Measurements from ENCODE around the gene PRR12. TPM values are rescaled to one million over a fixed set of nuclear protein-coding genes. Genes with fewer than 3 reads are reported as not detected.

The PRR12 gene
- total and polyA plus RNA-seq, 2 donors (not counting 1 experiment from before 2014, with no cell fraction given): 0.40 to 2.1 TPM

DNA sequence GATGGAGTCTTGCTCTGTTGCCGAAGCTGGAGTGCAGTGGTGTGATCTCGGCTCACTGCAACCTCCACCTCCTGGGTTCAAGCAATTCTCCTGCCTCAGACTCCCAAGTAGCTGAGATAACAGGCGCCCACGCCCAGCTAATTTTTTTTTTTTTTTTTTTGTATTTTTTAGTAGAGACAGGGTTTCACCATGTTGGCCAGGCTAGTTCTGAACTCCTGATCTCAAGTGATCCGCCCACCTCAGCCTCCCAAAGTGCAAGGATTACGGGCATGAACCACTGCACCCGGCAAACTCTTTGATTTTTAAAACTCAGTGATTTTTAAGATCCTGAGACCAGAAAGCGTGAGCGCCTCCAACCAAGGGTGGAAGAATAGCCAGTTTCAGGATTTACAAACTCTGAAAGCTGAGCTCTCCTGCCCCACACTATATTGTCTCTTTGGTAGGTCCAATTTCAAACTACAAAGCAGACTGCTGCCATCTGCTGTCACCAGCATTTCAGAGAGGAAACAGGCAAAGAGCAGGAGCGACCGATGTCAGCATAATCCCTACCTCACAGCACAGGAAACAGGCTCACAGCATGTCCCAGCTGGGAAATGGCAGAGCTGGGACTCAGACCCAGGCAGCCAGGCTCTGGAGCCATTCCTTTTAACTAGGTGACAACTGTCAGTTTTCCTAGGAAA is 19.8 kb upstream of the PRR12 start:
- Histone ChIP-seq H2AFZ (ENCODE audit: low read length) (no peak overlapping the region), H3K9ac (ENCODE audit: insufficient read depth, low read length) (no peak overlapping the region), H3K79me2 (ENCODE audit: control insufficient read depth, insufficient read depth, low read length) (peaks cover 17% of the 10 kb centered on the region), H3K27ac (ENCODE audit: insufficient read depth, low read length) (no peak overlapping the region), H3K9me3 (ENCODE audit: control insufficient read depth, insufficient read depth, low read depth, low read length) (no peaks in the 10 kb centered on the region), H3K36me3 (ENCODE audit: control insufficient read depth, insufficient read depth, low read length) (peaks cover 5% of the 10 kb centered on the region), H3K4me2 (ENCODE audit: extremely low read depth, insufficient read depth, low read length) (no peak overlapping the region), H4K20me1 (ENCODE audit: control insufficient read depth, extremely low read depth, insufficient read depth, low read length) (no peaks in the 10 kb centered on the region), H3K4me1 (ENCODE audit: control insufficient read depth, extremely low read depth, insufficient read depth, low read length) (no peaks in the 10 kb centered on the region), H3K4me3 (replicated peaks in 1 of 4; ENCODE audit: control extremely low read depth in 1 of 4, insufficient read depth in 1 of 4, low read depth in 3 of 4, low read length in 4 of 4) (no peak overlapping the region), H3K27me3 (ENCODE audit: control insufficient read depth, insufficient read depth, low read length) (no peaks in the 10 kb centered on the region)
- no peak for DNase-seq (ENCODE audit: low read depth in 2 of 2)
- TF ChIP-seq EZH2 (IDR thresholded peaks at IDR 0.05; ENCODE audit: low read length, missing control alignments): no peak
- TF ChIP-seq, protein P1, sequence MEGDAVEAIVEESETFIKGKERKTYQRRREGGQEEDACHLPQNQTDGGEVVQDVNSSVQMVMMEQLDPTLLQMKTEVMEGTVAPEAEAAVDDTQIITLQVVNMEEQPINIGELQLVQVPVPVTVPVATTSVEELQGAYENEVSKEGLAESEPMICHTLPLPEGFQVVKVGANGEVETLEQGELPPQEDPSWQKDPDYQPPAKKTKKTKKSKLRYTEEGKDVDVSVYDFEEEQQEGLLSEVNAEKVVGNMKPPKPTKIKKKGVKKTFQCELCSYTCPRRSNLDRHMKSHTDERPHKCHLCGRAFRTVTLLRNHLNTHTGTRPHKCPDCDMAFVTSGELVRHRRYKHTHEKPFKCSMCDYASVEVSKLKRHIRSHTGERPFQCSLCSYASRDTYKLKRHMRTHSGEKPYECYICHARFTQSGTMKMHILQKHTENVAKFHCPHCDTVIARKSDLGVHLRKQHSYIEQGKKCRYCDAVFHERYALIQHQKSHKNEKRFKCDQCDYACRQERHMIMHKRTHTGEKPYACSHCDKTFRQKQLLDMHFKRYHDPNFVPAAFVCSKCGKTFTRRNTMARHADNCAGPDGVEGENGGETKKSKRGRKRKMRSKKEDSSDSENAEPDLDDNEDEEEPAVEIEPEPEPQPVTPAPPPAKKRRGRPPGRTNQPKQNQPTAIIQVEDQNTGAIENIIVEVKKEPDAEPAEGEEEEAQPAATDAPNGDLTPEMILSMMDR (conservative IDR thresholded peaks at IDR 0.05 in 1 of 2, IDR thresholded peaks at IDR 0.05 in 1 of 2; ENCODE audit: low read depth in 1 of 2, low read length in 2 of 2): no peak

DNA sequence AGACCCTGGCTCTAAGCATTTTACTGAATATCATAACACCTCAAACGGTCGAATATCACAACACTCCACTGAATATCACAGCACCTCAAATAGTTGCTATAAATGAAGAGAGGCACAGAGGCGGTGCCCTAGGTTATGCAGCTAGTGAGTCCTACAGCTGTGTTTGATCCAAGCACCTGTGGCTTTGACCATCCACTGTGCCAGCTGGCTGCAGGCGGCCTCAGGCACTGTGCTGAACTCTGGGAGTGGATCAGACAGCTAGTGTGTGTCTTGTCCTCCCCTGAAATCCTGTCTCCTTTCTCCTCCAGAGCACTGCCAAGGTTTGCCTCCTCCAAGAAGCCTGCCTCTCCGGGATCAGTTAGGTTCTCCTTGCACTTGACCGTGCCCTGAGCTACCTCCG is 18.0 kb upstream of the PRR12 start:
- Histone ChIP-seq H3K4me1 (ENCODE audit: control insufficient read depth, extremely low read depth, insufficient read depth, low read length) (no peaks in the 10 kb centered on the region), H4K20me1 (ENCODE audit: control insufficient read depth, extremely low read depth, insufficient read depth, low read length) (no peaks in the 10 kb centered on the region), H3K36me3 (ENCODE audit: control insufficient read depth, insufficient read depth, low read length) (peaks cover 5% of the 10 kb centered on the region), H2AFZ (ENCODE audit: low read length) (no peak overlapping the region), H3K27me3 (ENCODE audit: control insufficient read depth, insufficient read depth, low read length) (no peaks in the 10 kb centered on the region), H3K9me3 (ENCODE audit: control insufficient read depth, insufficient read depth, low read depth, low read length) (no peaks in the 10 kb centered on the region), H3K79me2 (ENCODE audit: control insufficient read depth, insufficient read depth, low read length) (peaks cover 23% of the 10 kb centered on the region), H3K27ac (ENCODE audit: insufficient read depth, low read length) (no peak overlapping the region), H3K4me2 (ENCODE audit: extremely low read depth, insufficient read depth, low read length) (no peak overlapping the region), H3K9ac (ENCODE audit: insufficient read depth, low read length) (no peak overlapping the region), H3K4me3 (replicated peaks in 1 of 4; ENCODE audit: control extremely low read depth in 1 of 4, insufficient read depth in 1 of 4, low read depth in 3 of 4, low read length in 4 of 4) (no peak overlapping the region)
- DNase-seq (ENCODE audit: low read depth in 2 of 2): no peak
- no peak for TF ChIP-seq EZH2 (IDR thresholded peaks at IDR 0.05; ENCODE audit: low read length, missing control alignments)
- TF ChIP-seq, protein P1 (conservative IDR thresholded peaks at IDR 0.05 in 1 of 2, IDR thresholded peaks at IDR 0.05 in 1 of 2; ENCODE audit: low read depth in 1 of 2, low read length in 2 of 2): no peak

DNA sequence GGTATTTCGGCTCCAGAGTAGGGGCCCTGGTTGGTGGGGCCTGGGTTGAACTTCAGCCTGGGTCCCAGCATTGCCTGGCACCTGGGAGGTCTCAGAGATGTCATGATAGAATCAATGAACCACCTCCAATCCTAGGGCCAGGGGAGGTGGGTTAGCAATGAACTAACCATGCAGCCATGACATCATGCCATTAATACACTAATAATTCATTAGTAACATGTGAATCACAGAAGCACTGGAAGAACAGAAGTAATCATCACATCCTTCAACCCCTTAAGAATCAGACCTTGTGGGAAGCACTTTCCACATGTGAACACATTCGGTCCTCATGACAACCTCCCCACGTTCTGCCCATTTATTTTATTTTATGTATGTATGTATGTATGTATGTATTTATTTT is 17.6 kb upstream of the PRR12 start:
- Histone ChIP-seq H3K27ac (ENCODE audit: insufficient read depth, low read length) (no peak overlapping the region), H3K4me1 (ENCODE audit: control insufficient read depth, extremely low read depth, insufficient read depth, low read length) (no peaks in the 10 kb centered on the region), H3K36me3 (ENCODE audit: control insufficient read depth, insufficient read depth, low read length) (peaks cover 5% of the 10 kb centered on the region), H2AFZ (ENCODE audit: low read length) (no peak overlapping the region), H3K4me3 (replicated peaks in 1 of 4; ENCODE audit: control extremely low read depth in 1 of 4, insufficient read depth in 1 of 4, low read depth in 3 of 4, low read length in 4 of 4) (no peak overlapping the region), H3K4me2 (ENCODE audit: extremely low read depth, insufficient read depth, low read length) (no peak overlapping the region), H3K79me2 (ENCODE audit: control insufficient read depth, insufficient read depth, low read length) (peaks cover 27% of the 10 kb centered on the region), H3K27me3 (ENCODE audit: control insufficient read depth, insufficient read depth, low read length) (no peaks in the 10 kb centered on the region), H3K9ac (ENCODE audit: insufficient read depth, low read length) (no peak overlapping the region), H4K20me1 (ENCODE audit: control insufficient read depth, extremely low read depth, insufficient read depth, low read length) (no peaks in the 10 kb centered on the region), H3K9me3 (ENCODE audit: control insufficient read depth, insufficient read depth, low read depth, low read length) (no peaks in the 10 kb centered on the region)
- no peak for DNase-seq (ENCODE audit: low read depth in 2 of 2)
- TF ChIP-seq, protein P1 (conservative IDR thresholded peaks at IDR 0.05 in 1 of 2, IDR thresholded peaks at IDR 0.05 in 1 of 2; ENCODE audit: low read depth in 1 of 2, low read length in 2 of 2): no peak
- TF ChIP-seq EZH2 (IDR thresholded peaks at IDR 0.05; ENCODE audit: low read length, missing control alignments): no peak
